ENCODE measurements around the gene VPS13D. TPM values are rescaled to one million over a fixed set of nuclear protein-coding genes. Genes with fewer than 3 reads are reported as not detected.

VPS13D gene
- polyA plus RNA-seq, 3 donors = 3.6 to 20.2 (median 5.1) TPM

- peaks cover 33% of the 10 kb centered on the region in 2 donors for H3K36me3 Mint-ChIP-seq
- H2AFZ ChIP-seq (ENCODE audit: insufficient read depth, low read depth, low read length, poor library complexity, severe bottlenecking) = no peak overlapping the region
- no peak for TF ChIP-seq CTCF (IDR thresholded peaks at IDR 0.05)
- peak overlapping the region in 2 of 7 donors; percentile 71 to 74 for H3K27ac Mint-ChIP-seq
- peaks cover 22 to 31% of the 10 kb centered on the region in 2 donors for H3K4me1 ChIP-seq (ENCODE audit: control insufficient read depth in 1 of 2, insufficient read depth in 2 of 2, low read length in 2 of 2)
- no peaks in the 10 kb centered on the region for H3K79me2 ChIP-seq (ENCODE audit: insufficient read depth, low read length)
- no peak overlapping the region for H3K4me3 Mint-ChIP-seq
- no peaks in the 10 kb centered on the region for H3K27me3 Mint-ChIP-seq (ENCODE audit: low read depth in 3 of 3)
- peak overlapping the region in 1 of 2 donors; percentile 19 for H3K27ac ChIP-seq (ENCODE audit: low read depth in 1 of 2, low read length in 2 of 2)
- peaks cover 0 to 1% (median 0%) of the 10 kb centered on the region in 7 donors for H3K9me3 Mint-ChIP-seq
- no peak overlapping the region for H3K4me3 ChIP-seq (replicated peaks in 1 of 3; ENCODE audit: low read depth in 2 of 3, low read length in 3 of 3)
- no CpG with 5 or more reads among the region's 2 CpGs for WGBS (ENCODE audit: insufficient coverage)
- H3K36me3 ChIP-seq (replicated peaks in 1 of 2; ENCODE audit: control insufficient read depth in 1 of 2, insufficient read depth in 2 of 2, low read length in 2 of 2) = peaks cover 5 to 32% of the 10 kb centered on the region in 2 donors
- H3K9ac ChIP-seq (ENCODE audit: insufficient read depth, low read length, poor library complexity, severe bottlenecking) = no peak overlapping the region
- no peak overlapping the region for H3K4me2 ChIP-seq (replicated peaks; ENCODE audit: extremely low read depth, low read length, poor library complexity, severe bottlenecking)
- H3K27me3 ChIP-seq (ENCODE audit: control insufficient read depth in 2 of 2, insufficient read depth in 2 of 2, low read length in 2 of 2) = no peaks in the 10 kb centered on the region
- no peak for DNase-seq
- H4K20me1 ChIP-seq (ENCODE audit: insufficient read depth, low read length) = no peaks in the 10 kb centered on the region
- intact Hi-C loops (cut with micrococcal nuclease) = no loop called here
- H3K4me1 Mint-ChIP-seq = peaks cover 33% of the 10 kb centered on the region
- H3K9me3 ChIP-seq (replicated peaks in 1 of 2; ENCODE audit: control insufficient read depth in 1 of 2, insufficient read depth in 1 of 2, low read length in 2 of 2) = no peaks in the 10 kb centered on the region
Measured at GRCh38 chr1:12472156-12472797, 242.4 kb downstream of the VPS13D start.

GRCh38 chr1:12472798-12473551 is 243.1 kb downstream of the VPS13D start:
- H3K4me2 ChIP-seq (replicated peaks; ENCODE audit: extremely low read depth, low read length, poor library complexity, severe bottlenecking) = peak overlapping the region; percentile 28
- peak in 2 of 3 donors; percentile 19 to 24 for DNase-seq
- no peaks in the 10 kb centered on the region for H3K27me3 Mint-ChIP-seq (ENCODE audit: low read depth in 3 of 3)
- no peaks in the 10 kb centered on the region for H3K9me3 ChIP-seq (replicated peaks in 1 of 2; ENCODE audit: control insufficient read depth in 1 of 2, insufficient read depth in 1 of 2, low read length in 2 of 2)
- peak overlapping the region in 6 of 7 donors; percentile 1 to 74 (median 57) for H3K27ac Mint-ChIP-seq
- 16% methylated on average over 8 of the region's 12 CpGs for WGBS (ENCODE audit: insufficient coverage)
- H3K4me3 Mint-ChIP-seq = peak overlapping the region; percentile 47 to 49
- peaks cover 22 to 33% of the 10 kb centered on the region in 2 donors for H3K4me1 ChIP-seq (ENCODE audit: control insufficient read depth in 1 of 2, insufficient read depth in 2 of 2, low read length in 2 of 2)
- no peaks in the 10 kb centered on the region for H3K79me2 ChIP-seq (ENCODE audit: insufficient read depth, low read length)
- no peaks in the 10 kb centered on the region for H3K27me3 ChIP-seq (ENCODE audit: control insufficient read depth in 2 of 2, insufficient read depth in 2 of 2, low read length in 2 of 2)
- peak overlapping the region in 1 of 3 experiments; percentile 1 for H3K4me3 ChIP-seq (replicated peaks in 1 of 3; ENCODE audit: low read depth in 2 of 3, low read length in 3 of 3)
- no peaks in the 10 kb centered on the region for H4K20me1 ChIP-seq (ENCODE audit: insufficient read depth, low read length)
- peaks cover 0 to 1% (median 0%) of the 10 kb centered on the region in 7 donors for H3K9me3 Mint-ChIP-seq
- peaks cover 36% of the 10 kb centered on the region for H3K4me1 Mint-ChIP-seq
- intact Hi-C loops (cut with micrococcal nuclease) = no loop called here
- peaks cover 33 to 35% of the 10 kb centered on the region in 2 donors for H3K36me3 Mint-ChIP-seq
- H2AFZ ChIP-seq (ENCODE audit: insufficient read depth, low read depth, low read length, poor library complexity, severe bottlenecking) = no peak overlapping the region
- H3K27ac ChIP-seq (ENCODE audit: low read depth in 1 of 2, low read length in 2 of 2) = peak overlapping the region in 1 of 2 donors; percentile 19
- no peak for TF ChIP-seq CTCF (IDR thresholded peaks at IDR 0.05)
- H3K9ac ChIP-seq (ENCODE audit: insufficient read depth, low read length, poor library complexity, severe bottlenecking) = no peak overlapping the region
- H3K36me3 ChIP-seq (replicated peaks in 1 of 2; ENCODE audit: control insufficient read depth in 1 of 2, insufficient read depth in 2 of 2, low read length in 2 of 2) = peaks cover 5 to 32% of the 10 kb centered on the region in 2 donors

All from CD14-positive monocyte (primary cell).